Renal cortex interstitium (tissue), 11 donors: ENCODE results near the gene THYN1. TPM values are rescaled to one million over a fixed set of nuclear protein-coding genes. Genes with fewer than 3 reads are reported as not detected.
"Not testable (repeated sequence)": the region's sequence is repeated elsewhere in the genome, so short reads cannot be mapped to it uniquely, and the experiment has no call there.

Experiments
- DNase-seq, 11 donors: peaks; one replicate each; pipeline ENCODE4 v3.0.0-alpha.2; 2013; ENCODE audit warnings: low read depth in 9 of 11, low spot score in 4 of 11; ENCODE audit errors: extremely low read depth in 1 of 11
- polyA plus RNA-seq, 3 donors: library from polyadenylated mRNA; unstranded; fragments of 120-200 nt; gene quantifications; one replicate each; pipeline ENCODE4 v1.2.1, GENCODE V29; 2013; ENCODE audit not compliant: insufficient read length in 3 of 3

The THYN1 gene
- polyA plus RNA-seq, 3 donors: 65.4 to 77.9 (median 75.5) TPM

GRCh38 chr11:134261626-134262488 lies 8.7 kb upstream of the THYN1 start:
- no peak for DNase-seq

GRCh38 chr11:134260983-134261382 lies 7.8 kb upstream of the THYN1 start:
- no peak for DNase-seq

- DNase-seq: no peak
Measured at GRCh38 chr11:134260503-134260902, 7.4 kb upstream of the THYN1 start.

GRCh38 chr11:134258577-134258976 lies 5.4 kb upstream of the THYN1 start:
- DNase-seq: no peak

- no peak for DNase-seq
Measured at GRCh38 chr11:134257101-134257500, 3.9 kb upstream of the THYN1 start.

- DNase-seq: not testable (repeated sequence)
Measured at GRCh38 chr11:134255184-134255561, 2.0 kb upstream of the THYN1 start.

GRCh38 chr11:134254433-134255183 lies 1.5 kb upstream of the THYN1 start:
- no peak for DNase-seq

- DNase-seq: peak in 1 of 11 donors; percentile 19
Measured at GRCh38 chr11:134252346-134253187, 585 bp downstream of the THYN1 start.

- DNase-seq: no peak
Measured at GRCh38 chr11:134250675-134251074, 2.5 kb downstream of the THYN1 start.

- DNase-seq: no peak
Measured at GRCh38 chr11:134250246-134250645, 2.9 kb downstream of the THYN1 start.

GRCh38 chr11:134248910-134249480 lies 4.2 kb downstream of the THYN1 start:
- DNase-seq: no peak

GRCh38 chr11:134246678-134247077 lies 6.5 kb downstream of the THYN1 start:
- no peak for DNase-seq

GRCh38 chr11:134246100-134246499 lies 7.1 kb downstream of the THYN1 start:
- DNase-seq: no peak

GRCh38 chr11:134245434-134245833 lies 7.7 kb downstream of the THYN1 start:
- DNase-seq: no peak

GRCh38 chr11:134244593-134244992 lies 8.6 kb downstream of the THYN1 start:
- DNase-seq: no peak

GRCh38 chr11:134243913-134244312 lies 9.2 kb downstream of the THYN1 start:
- no peak for DNase-seq

GRCh38 chr11:134242376-134242775 lies 10.8 kb downstream of the THYN1 start:
- no peak for DNase-seq

GRCh38 chr11:134240592-134240991 lies 12.6 kb downstream of the THYN1 start:
- no peak for DNase-seq

GRCh38 chr11:134238956-134239355 lies 14.2 kb downstream of the THYN1 start:
- DNase-seq: no peak
